Epithelial cell of proximal tubule (primary cell): Measurements from ENCODE around the gene FOXF1. TPM values are rescaled to one million over a fixed set of nuclear protein-coding genes. Genes with fewer than 3 reads are reported as not detected.

ENCODE experiments used
- DNase-seq: peaks from one replicate; pipeline ENCODE4 v3.0.0-alpha.2; 2011; ENCODE audit warnings: low read depth
- H3K4me3 ChIP-seq: 2 replicates; pipeline ENCODE4 v1.5.1; 2011; ENCODE audit warnings: low read depth, mild to moderate bottlenecking, low read length
- total RNA-seq: library from RNA; depleted of rRNA; stranded (reverse); fragments of >200 nt; gene quantifications from 2 replicates; pipeline ENCODE4 v1.2.3, GENCODE V29; 2015
- TF ChIP-seq, protein P1 (sequence below): conservative IDR thresholded peaks from 2 replicates; pipeline ENCODE4 v1.5.1; 2012; ENCODE audit warnings: low read depth, mild to moderate bottlenecking, low read length

The FOXF1 gene
- total RNA-seq, 1 donor from 2014 or later: 0.12 TPM

DNA sequence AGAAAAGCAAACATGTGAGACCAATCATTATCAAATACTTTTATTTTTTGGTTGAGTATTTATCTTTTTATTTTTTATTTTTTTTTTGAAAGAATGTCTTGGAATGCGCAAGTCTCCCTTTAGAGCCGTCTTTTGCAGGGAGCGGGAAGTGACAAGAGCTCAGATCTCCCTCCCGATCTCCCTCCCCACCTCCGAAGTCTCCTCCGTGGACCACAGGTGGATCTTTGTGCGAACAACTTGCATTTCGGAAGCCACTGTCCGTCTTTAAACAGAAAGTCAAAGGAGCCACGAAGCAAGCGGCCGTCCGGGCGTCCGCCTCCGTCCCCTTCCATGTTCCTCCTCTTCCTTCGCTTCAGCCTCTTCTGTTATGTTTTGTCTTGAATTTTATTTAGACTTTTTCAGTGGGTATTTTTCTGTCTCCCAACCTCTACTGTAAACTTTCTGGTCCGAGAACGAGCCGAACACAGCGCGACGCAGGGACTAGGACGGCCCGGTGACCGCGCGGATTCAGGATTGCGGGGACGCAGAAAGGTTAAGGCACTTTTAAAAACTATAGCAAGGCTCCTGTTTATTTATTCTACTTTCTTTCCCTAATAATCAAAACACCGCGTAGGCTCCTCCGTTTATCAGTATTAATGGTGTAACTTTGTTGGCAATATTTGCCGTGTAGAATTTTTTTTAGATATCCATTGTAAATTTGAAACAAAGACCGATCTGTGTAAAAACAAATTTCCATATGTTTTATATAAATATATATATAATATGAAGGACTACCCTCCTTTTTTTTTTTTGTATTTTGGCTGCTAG lies 3.3 kb downstream of the FOXF1 start:
- H3K4me3 ChIP-seq: no peak overlapping the region
- TF ChIP-seq, protein P1, sequence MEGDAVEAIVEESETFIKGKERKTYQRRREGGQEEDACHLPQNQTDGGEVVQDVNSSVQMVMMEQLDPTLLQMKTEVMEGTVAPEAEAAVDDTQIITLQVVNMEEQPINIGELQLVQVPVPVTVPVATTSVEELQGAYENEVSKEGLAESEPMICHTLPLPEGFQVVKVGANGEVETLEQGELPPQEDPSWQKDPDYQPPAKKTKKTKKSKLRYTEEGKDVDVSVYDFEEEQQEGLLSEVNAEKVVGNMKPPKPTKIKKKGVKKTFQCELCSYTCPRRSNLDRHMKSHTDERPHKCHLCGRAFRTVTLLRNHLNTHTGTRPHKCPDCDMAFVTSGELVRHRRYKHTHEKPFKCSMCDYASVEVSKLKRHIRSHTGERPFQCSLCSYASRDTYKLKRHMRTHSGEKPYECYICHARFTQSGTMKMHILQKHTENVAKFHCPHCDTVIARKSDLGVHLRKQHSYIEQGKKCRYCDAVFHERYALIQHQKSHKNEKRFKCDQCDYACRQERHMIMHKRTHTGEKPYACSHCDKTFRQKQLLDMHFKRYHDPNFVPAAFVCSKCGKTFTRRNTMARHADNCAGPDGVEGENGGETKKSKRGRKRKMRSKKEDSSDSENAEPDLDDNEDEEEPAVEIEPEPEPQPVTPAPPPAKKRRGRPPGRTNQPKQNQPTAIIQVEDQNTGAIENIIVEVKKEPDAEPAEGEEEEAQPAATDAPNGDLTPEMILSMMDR: no peak
- DNase-seq: no peak

DNA sequence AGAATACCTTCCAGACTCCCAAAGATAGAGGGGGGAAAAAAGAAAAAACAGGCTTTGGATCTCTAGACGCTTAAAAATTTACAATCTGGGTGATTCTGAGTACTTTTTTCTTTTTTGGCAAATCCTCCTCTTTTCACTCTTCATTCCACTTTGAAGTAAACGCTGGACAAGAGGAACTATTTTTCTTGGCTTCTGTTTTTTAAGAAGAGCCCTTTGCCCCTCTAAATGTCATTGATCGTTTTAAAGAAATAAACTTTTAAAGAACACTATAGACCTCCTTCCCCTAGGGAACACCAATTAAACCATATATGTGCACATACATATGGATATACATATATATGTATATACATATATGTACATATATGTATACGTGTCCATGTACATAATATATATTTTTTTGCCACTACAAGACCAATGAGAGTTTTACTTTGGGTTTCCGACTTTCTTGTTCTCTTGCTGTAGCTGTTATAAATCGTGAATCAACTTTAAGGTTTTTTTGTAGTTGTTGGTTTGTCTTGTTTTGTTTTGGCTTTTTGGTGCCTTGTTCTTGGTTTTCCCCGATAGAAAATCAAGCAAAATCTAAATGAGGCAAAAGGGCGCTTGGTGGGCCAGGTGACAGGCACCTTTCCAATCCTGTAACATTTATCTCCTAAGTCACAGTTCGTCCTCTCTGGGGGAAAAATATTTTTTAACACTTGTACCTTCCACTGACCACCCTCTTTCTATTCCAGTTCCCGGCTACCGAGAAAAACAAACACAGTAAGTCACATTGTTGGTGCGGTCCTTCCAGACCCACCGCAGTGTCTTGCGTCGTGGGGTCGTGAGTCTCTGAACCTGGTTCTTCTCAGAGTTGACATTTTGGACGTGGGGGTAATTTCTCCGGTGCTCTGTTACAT lies 4.4 kb downstream of the FOXF1 start:
- TF ChIP-seq, protein P1: no peak
- DNase-seq: no peak
- H3K4me3 ChIP-seq: no peak overlapping the region

GRCh38 chr16:86515413-86515776 lies 5.1 kb downstream of the FOXF1 start:
- TF ChIP-seq, protein P1: no peak
- H3K4me3 ChIP-seq: no peak overlapping the region
- DNase-seq: no peak

GRCh38 chr16:86515777-86516622 lies 5.7 kb downstream of the FOXF1 start:
- TF ChIP-seq, protein P1: no peak
- no peak for DNase-seq
- no peak overlapping the region for H3K4me3 ChIP-seq

DNA sequence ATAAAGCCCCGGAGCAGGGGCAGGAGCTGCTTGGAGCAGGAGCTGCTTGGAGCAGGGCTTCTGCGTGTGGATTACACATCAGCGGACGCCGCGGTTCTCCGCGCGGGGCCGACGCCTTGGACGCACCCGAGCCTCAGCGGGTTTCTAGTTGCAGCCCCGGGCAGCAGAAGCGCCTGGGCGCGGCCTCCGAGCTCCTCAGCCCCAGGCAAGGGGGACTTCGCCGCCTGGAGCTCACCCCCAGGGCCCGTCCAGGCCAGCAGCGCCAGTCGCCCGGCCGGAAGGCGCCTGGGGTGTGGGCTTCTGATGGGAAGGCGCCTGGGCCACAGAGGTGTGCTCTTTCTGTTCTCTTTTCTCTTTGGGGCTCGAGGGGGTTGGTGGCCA lies 6.3 kb downstream of the FOXF1 start:
- DNase-seq: no peak
- H3K4me3 ChIP-seq: no peak overlapping the region
- TF ChIP-seq, protein P1: no peak

GRCh38 chr16:86517033-86517432 lies 6.7 kb downstream of the FOXF1 start:
- TF ChIP-seq, protein P1: no peak
- DNase-seq: no peak
- H3K4me3 ChIP-seq: no peak overlapping the region
